HG03439 (cell line): Measurements from ENCODE around the gene HENMT1.
"Not testable (repeated sequence)": the region's sequence is repeated elsewhere in the genome, so short reads cannot be mapped to it uniquely, and the experiment has no call there.

Source experiments
- ATAC-seq: cut with Tn5 transposase; IDR thresholded peaks from one replicate; pipeline ENCODE4 v1.9.1; 2021; ENCODE audit warnings: mild to moderate bottlenecking, moderate library complexity; ENCODE audit not compliant: unreplicated experiment

The HENMT1 gene

GRCh38 chr1:108661030-108661609, at the start of gene HENMT1:
Gene HENMT1, minus strand, starts transcription at chr1:108661093. Its CDS starts 1,209 bp downstream, at chr1:108659884.
- peak; percentile 89 for ATAC-seq

- no peak for ATAC-seq
Observed at GRCh38 chr1:108708691-108709660, 48.1 kb upstream of the HENMT1 start.

GRCh38 chr1:108706643-108707042, 45.8 kb upstream of the HENMT1 start:
- ATAC-seq = no peak

- ATAC-seq = no peak
Observed at GRCh38 chr1:108704496-108704895, 43.6 kb upstream of the HENMT1 start.

GRCh38 chr1:108703939-108704338, 43.0 kb upstream of the HENMT1 start:
- no peak for ATAC-seq

GRCh38 chr1:108702109-108702508, 41.2 kb upstream of the HENMT1 start:
- ATAC-seq = not testable (repeated sequence)

GRCh38 chr1:108701176-108701849, 40.4 kb upstream of the HENMT1 start:
- ATAC-seq = no peak

GRCh38 chr1:108699375-108700332, 38.8 kb upstream of the HENMT1 start:
- ATAC-seq = no peak

GRCh38 chr1:108695535-108695934, 34.6 kb upstream of the HENMT1 start:
- ATAC-seq = no peak

- ATAC-seq = peak; percentile 49
Observed at GRCh38 chr1:108692724-108693655, 32.1 kb upstream of the HENMT1 start.

- peak; percentile 96 for ATAC-seq
Observed at GRCh38 chr1:108691942-108692723, 31.2 kb upstream of the HENMT1 start, which contains the start of gene PRPF38B. Gene PRPF38B, plus strand, starts transcription at chr1:108692310. Its CDS starts 282 bp downstream, at chr1:108692592.

GRCh38 chr1:108691128-108691941, 30.4 kb upstream of the HENMT1 start:
- ATAC-seq = peak; percentile 4

- no peak for ATAC-seq
Observed at GRCh38 chr1:108686614-108687313, 25.9 kb upstream of the HENMT1 start.

- no peak for ATAC-seq
Observed at GRCh38 chr1:108685529-108685928, 24.6 kb upstream of the HENMT1 start.

- ATAC-seq = not testable (repeated sequence)
Observed at GRCh38 chr1:108681701-108682100, 20.8 kb upstream of the HENMT1 start.

- ATAC-seq = no peak
Observed at GRCh38 chr1:108679586-108680213, 18.8 kb upstream of the HENMT1 start.
